BJ (cell line): Measurements from ENCODE around the gene THSD1. TPM values are rescaled to one million over a fixed set of nuclear protein-coding genes. Genes with fewer than 3 reads are reported as not detected.

ENCODE experiments used
- CTCF ChIA-PET: fragments of 350-600 bp; formaldehyde crosslinking; extraction: SDS; loops from one replicate; lab custom pipeline; 2021; ENCODE audit warnings: antibody characterized with exemption, inconsistent platforms; lab: Yijun Ruan, JAX
- POLR2A ChIA-PET: fragments of 300-600 bp; sonication (Branson Sonifier 250); formaldehyde crosslinking; extraction: SDS; loops from one replicate; lab custom pipeline; 2021; ENCODE audit warnings: antibody characterized with exemption; lab: Charles Lee
- DNase-seq: peaks from one replicate; pipeline ENCODE4 v3.0.0-alpha.2; 2011; ENCODE audit warnings: low read depth
- H3K27me3 ChIP-seq: 2 replicates; pipeline ENCODE4 v1.6.0; 2011; ENCODE audit warnings: low read length; ENCODE audit not compliant: control insufficient read depth, insufficient read depth
- H3K36me3 ChIP-seq: 2 replicates; pipeline ENCODE4 v1.5.1; 2011; ENCODE audit warnings: low read length; ENCODE audit not compliant: control insufficient read depth, insufficient read depth
- H3K4me3 ChIP-seq: 2 replicates; pipeline ENCODE4 v1.5.1; 2011; ENCODE audit warnings: low read depth, mild to moderate bottlenecking, control low read depth, low read length
- CTCF ChIP-seq: IDR thresholded peaks from 2 replicates; pipeline ENCODE4 v1.5.1; 2011; ENCODE audit warnings: low read depth, mild to moderate bottlenecking, control low read depth, inconsistent platforms, low read length, moderate library complexity; ENCODE audit not compliant: insufficient read depth
- polyA plus RNA-seq: library from polyadenylated mRNA; depleted of rRNA; stranded (reverse); fragments of >200 nt; gene quantifications from 2 replicates; pipeline ENCODE4 v1.2.3, GENCODE V29; 2011

THSD1 gene
- polyA plus RNA-seq, 1 experiment, result 4.5 TPM

- Histone ChIP-seq H3K27me3 (no peaks in the 10 kb centered on the region), H3K4me3 (no peak overlapping the region), H3K36me3 (no peaks in the 10 kb centered on the region)
- CTCF ChIA-PET, result interaction anchor here (1.0 kb wide), 1 partner anchor 11 kb away, joined by 3 read pairs; no protein-coding TSS in a partner anchor
- POLR2A ChIA-PET, result no interaction called here
- DNase-seq, result no peak
- TF ChIP-seq CTCF, result no peak
Observed at GRCh38 chr13:52385870-52386269, 20.1 kb downstream of the THSD1 start.

- no peak for TF ChIP-seq CTCF
Observed at GRCh38 chr13:52383366-52383765, 22.6 kb downstream of the THSD1 start.

GRCh38 chr13:52378312-52378711 is 27.7 kb downstream of the THSD1 start:
- Histone ChIP-seq H3K36me3 (peaks cover 5% of the 10 kb centered on the region), H3K4me3 (no peak overlapping the region), H3K27me3 (no peaks in the 10 kb centered on the region)
- no peak for TF ChIP-seq CTCF
- POLR2A ChIA-PET, result no interaction called here
- CTCF ChIA-PET, result no interaction called here
- DNase-seq, result no peak

More at GRCh38 chr13:52383366-52383765, 22.6 kb downstream of the THSD1 start:
- DNase-seq, result no peak
- POLR2A ChIA-PET, result no interaction called here
- Histone ChIP-seq H3K27me3 (no peaks in the 10 kb centered on the region), H3K4me3 (no peak overlapping the region), H3K36me3 (peaks cover under 1% of the 10 kb centered on the region; the same call in 1 of the 2 replicates)
- CTCF ChIA-PET, result no interaction called here

- CTCF ChIA-PET, result no interaction called here
- no peak overlapping the region for H3K4me3 ChIP-seq
Observed at GRCh38 chr13:52377898-52378297, 28.1 kb downstream of the THSD1 start.

GRCh38 chr13:52374873-52375411 is 31.0 kb downstream of the THSD1 start:
- no peak for DNase-seq
- TF ChIP-seq CTCF, result no peak
- no peak overlapping the region for H3K4me3 ChIP-seq
- CTCF ChIA-PET, result interaction anchor here (1.3 to 1.4 kb wide), 2 partner anchors 10 to 75 kb away, joined by 3 to 4 read pairs; no protein-coding TSS in a partner anchor
- H3K27me3 ChIP-seq, result no peaks in the 10 kb centered on the region
- POLR2A ChIA-PET, result no interaction called here
- peaks cover 5% of the 10 kb centered on the region for H3K36me3 ChIP-seq

More at GRCh38 chr13:52377898-52378297, 28.1 kb downstream of the THSD1 start:
- peaks cover 5% of the 10 kb centered on the region for H3K36me3 ChIP-seq
- no peak for TF ChIP-seq CTCF
- no peaks in the 10 kb centered on the region for H3K27me3 ChIP-seq
- POLR2A ChIA-PET, result no interaction called here
- DNase-seq, result no peak
